HL-60 (cell line): ENCODE data around the gene AP3D1.

Source experiments
- DNase-seq, 2 experiments: peaks; one replicate each; pipeline ENCODE4 v3.0.0-alpha.2; 2010 to 2020; ENCODE audit warnings: low read depth in 1 of 2, low spot score in 1 of 2
- H3K27ac ChIP-seq: fragments of 250-450 bp; sonication (Bioruptor Pico); replicated peaks from 2 replicates; pipeline ENCODE4 v1.5.1; 2020; ENCODE audit warnings: mild to moderate bottlenecking, moderate library complexity
- H3K27me3 ChIP-seq: fragments of 250-450 bp; sonication (Bioruptor Pico); 2 replicates; pipeline ENCODE4 v1.5.1; 2021; ENCODE audit warnings: mild to moderate bottlenecking, moderate library complexity; ENCODE audit not compliant: insufficient read depth, poor library complexity, severe bottlenecking
- H3K4me3 ChIP-seq: replicated peaks from 2 replicates; pipeline ENCODE4 v1.5.1; 2011; ENCODE audit warnings: mild to moderate bottlenecking, control low read depth, low read length; ENCODE audit not compliant: insufficient read depth
- CTCF ChIP-seq: IDR thresholded peaks from one replicate; pipeline ENCODE4 v1.5.1; 2011; ENCODE audit warnings: low read length, control low read depth, inconsistent platforms; ENCODE audit not compliant: insufficient read depth
- GABPA ChIP-seq: IDR thresholded peaks from 2 replicates; pipeline ENCODE4 v1.6.1; 2012; ENCODE audit warnings: low read depth
- POLR2AphosphoS5 ChIP-seq: IDR thresholded peaks from 2 replicates; pipeline ENCODE4 v1.6.1; 2012; ENCODE audit warnings: low read depth
- REST ChIP-seq: IDR thresholded peaks from 2 replicates; pipeline ENCODE4 v1.6.1; 2012; ENCODE audit warnings: low read depth; ENCODE audit not compliant: insufficient replicate concordance

The AP3D1 gene

GRCh38 chr19:2050991-2051772 is 100.2 kb downstream of the AP3D1 start, which contains the start of gene MKNK2:
MKNK2 (minus strand) TSS chr19:2051244; CDS start chr19:2050851, 393 bp downstream.
- Histone ChIP-seq H3K4me3 (peak within 1 kb of the TSS; percentile 93), H3K27ac (peak within 1 kb of the TSS; percentile 81), H3K27me3 (no peaks in the 10 kb centered on the region)
- TF ChIP-seq CTCF (no peak), REST (no peak), POLR2AphosphoS5 (peak; percentile 94), GABPA (no peak)
- peak; percentile 83 to 86 for DNase-seq
